NCI-H1930 (cell line): ENCODE results near the gene PRR11.
"Not testable (repeated sequence)": the region's sequence is repeated elsewhere in the genome, so short reads cannot be mapped to it uniquely, and the experiment has no call there.

Source experiments
- DNase-seq, 2 experiments: peaks; one replicate each; lab custom pipeline; 2025; lab: John Stamatoyannopoulos, UW

Gene PRR11

GRCh38 chr17:59220328-59221158 is 65.0 kb downstream of the PRR11 start, which contains the start of gene GDPD1:
TSS of gene GDPD1 (plus strand) at chr17:59220511. CDS start at chr17:59220610, 99 bp downstream.
- DNase-seq, result peak; percentile 80 to 91

GRCh38 chr17:59221159-59221847 is 65.8 kb downstream of the PRR11 start:
- peak in 1 of 2 experiments; percentile 4 for DNase-seq

GRCh38 chr17:59223813-59224212 is 68.3 kb downstream of the PRR11 start:
- no peak for DNase-seq

GRCh38 chr17:59228588-59228987 is 73.0 kb downstream of the PRR11 start:
- DNase-seq, result not testable (repeated sequence)

GRCh38 chr17:59230764-59231163 is 75.2 kb downstream of the PRR11 start:
- no peak for DNase-seq

GRCh38 chr17:59234631-59235030 is 79.1 kb downstream of the PRR11 start:
- DNase-seq, result no peak

GRCh38 chr17:59238906-59239305 is 83.4 kb downstream of the PRR11 start:
- DNase-seq, result no peak

GRCh38 chr17:59244081-59244480 is 88.5 kb downstream of the PRR11 start:
- DNase-seq, result no peak
